ENCODE data around the gene PCSK4.

DNA sequence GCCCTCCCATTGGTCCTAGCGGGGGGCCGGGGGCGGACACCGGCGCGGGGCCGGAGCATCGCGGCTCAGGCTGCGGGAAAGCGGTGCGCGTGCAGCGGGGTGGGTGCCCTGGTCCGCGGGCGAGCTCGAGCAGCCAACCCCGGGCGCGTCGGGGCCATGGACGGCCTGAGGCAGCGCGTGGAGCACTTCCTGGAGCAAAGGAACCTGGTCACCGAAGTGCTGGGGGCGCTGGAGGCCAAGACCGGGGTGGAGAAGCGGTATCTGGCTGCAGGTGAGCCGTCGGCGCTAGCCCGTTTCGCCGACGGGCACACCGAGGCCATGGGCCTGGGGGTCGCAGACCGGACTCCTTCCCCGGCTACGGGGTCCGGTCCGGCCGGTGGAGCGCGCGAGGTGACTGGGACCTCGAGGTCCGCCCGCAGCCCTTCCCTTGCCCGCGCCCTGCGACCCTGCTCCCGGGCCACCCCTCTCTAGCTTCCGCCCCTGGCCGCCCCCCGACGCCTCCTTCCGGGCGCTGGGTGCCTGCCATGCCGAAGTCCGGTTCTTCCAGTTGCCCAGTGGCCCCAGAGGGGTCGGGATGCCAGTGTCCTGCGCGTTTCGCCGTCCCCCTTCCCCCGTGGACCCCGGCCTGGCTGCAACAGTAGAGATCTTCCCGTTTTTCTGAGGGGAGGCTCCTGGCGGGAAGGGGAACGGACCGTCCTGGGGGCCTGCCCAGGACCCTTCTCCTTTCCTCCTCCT is 1.1 kb upstream of the PCSK4 start, which contains the start of gene REEP6:
- TF ChIP-seq, protein P1, sequence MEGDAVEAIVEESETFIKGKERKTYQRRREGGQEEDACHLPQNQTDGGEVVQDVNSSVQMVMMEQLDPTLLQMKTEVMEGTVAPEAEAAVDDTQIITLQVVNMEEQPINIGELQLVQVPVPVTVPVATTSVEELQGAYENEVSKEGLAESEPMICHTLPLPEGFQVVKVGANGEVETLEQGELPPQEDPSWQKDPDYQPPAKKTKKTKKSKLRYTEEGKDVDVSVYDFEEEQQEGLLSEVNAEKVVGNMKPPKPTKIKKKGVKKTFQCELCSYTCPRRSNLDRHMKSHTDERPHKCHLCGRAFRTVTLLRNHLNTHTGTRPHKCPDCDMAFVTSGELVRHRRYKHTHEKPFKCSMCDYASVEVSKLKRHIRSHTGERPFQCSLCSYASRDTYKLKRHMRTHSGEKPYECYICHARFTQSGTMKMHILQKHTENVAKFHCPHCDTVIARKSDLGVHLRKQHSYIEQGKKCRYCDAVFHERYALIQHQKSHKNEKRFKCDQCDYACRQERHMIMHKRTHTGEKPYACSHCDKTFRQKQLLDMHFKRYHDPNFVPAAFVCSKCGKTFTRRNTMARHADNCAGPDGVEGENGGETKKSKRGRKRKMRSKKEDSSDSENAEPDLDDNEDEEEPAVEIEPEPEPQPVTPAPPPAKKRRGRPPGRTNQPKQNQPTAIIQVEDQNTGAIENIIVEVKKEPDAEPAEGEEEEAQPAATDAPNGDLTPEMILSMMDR (conservative IDR thresholded peaks at IDR 0.05; ENCODE audit: low read depth, low read length) = no peak
- TF ChIP-seq CEBPB (IDR thresholded peaks at IDR 0.05; ENCODE audit: low read depth, low read length) (no peak), POLR2A (IDR thresholded peaks at IDR 0.05; ENCODE audit: low read depth, low read length) (no peak)

All from IMR-90 (cell line).